NB4 (cell line): ENCODE data around the gene PDCD11.

Source experiments
- MYC ChIP-seq: IDR thresholded peaks from 2 replicates; pipeline ENCODE4 v1.6.1; 2011; ENCODE audit warnings: low read depth, low read length
- POLR2A ChIP-seq: IDR thresholded peaks from 2 replicates; pipeline ENCODE4 v1.6.1; 2011; ENCODE audit warnings: mild to moderate bottlenecking; ENCODE audit not compliant: insufficient read length; ENCODE audit errors: extremely low read depth
- TF ChIP-seq, protein P1 (sequence below): IDR thresholded peaks from one replicate; pipeline ENCODE4 v1.5.1; 2012; ENCODE audit warnings: low read depth, low read length

DNA sequence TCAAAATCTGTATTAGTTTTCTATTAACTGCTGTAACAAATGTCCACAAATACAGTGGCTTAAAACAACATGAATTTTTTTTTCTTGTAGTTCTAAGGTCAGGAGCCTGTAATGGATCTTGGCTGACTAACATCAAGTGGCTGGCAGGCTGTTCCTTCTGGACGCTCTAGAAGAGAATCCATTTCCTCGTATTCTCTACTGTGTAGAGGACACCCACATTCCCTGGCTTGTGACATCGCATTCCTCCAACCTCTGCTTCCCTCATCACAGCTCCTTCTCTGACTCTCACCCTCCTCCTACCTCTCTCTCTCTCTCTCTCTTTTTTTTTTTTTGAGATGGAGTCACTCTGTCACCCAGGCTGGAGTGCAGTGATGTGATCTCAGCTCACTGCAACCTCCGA is 67.1 kb downstream of the PDCD11 start:
- no peak for TF ChIP-seq MYC
- no peak for TF ChIP-seq POLR2A
- TF ChIP-seq, protein P1, sequence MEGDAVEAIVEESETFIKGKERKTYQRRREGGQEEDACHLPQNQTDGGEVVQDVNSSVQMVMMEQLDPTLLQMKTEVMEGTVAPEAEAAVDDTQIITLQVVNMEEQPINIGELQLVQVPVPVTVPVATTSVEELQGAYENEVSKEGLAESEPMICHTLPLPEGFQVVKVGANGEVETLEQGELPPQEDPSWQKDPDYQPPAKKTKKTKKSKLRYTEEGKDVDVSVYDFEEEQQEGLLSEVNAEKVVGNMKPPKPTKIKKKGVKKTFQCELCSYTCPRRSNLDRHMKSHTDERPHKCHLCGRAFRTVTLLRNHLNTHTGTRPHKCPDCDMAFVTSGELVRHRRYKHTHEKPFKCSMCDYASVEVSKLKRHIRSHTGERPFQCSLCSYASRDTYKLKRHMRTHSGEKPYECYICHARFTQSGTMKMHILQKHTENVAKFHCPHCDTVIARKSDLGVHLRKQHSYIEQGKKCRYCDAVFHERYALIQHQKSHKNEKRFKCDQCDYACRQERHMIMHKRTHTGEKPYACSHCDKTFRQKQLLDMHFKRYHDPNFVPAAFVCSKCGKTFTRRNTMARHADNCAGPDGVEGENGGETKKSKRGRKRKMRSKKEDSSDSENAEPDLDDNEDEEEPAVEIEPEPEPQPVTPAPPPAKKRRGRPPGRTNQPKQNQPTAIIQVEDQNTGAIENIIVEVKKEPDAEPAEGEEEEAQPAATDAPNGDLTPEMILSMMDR, result no peak
